Duodenal mucosa (tissue), 2 donors: Measurements from ENCODE around the gene VEPH1.

Experiments used
- H3K27ac ChIP-seq: one replicate; pipeline ENCODE4 v1.7.0; 2013; ENCODE audit warnings: low read depth, low read length
- H3K27me3 ChIP-seq, 2 donors: one replicate each; pipeline ENCODE4 v1.7.0; 2013; ENCODE audit warnings: low read length in 2 of 2, control low read depth in 1 of 2; ENCODE audit not compliant: insufficient read depth in 2 of 2, control insufficient read depth in 1 of 2
- H3K36me3 ChIP-seq, 2 donors: one replicate each; pipeline ENCODE4 v1.7.0; 2013; ENCODE audit warnings: low read length in 2 of 2, control low read depth in 1 of 2; ENCODE audit not compliant: insufficient read depth in 2 of 2, control insufficient read depth in 1 of 2
- H3K4me1 ChIP-seq, 2 donors: one replicate each; pipeline ENCODE4 v1.7.0; 2013; ENCODE audit warnings: low read length in 2 of 2, control low read depth in 1 of 2; ENCODE audit not compliant: insufficient read depth in 2 of 2, control insufficient read depth in 1 of 2
- H3K4me3 ChIP-seq, 2 donors: one replicate each; pipeline ENCODE4 v1.7.0; 2013; ENCODE audit warnings: low read length in 2 of 2, low read depth in 1 of 2
- H3K9ac ChIP-seq, 2 donors: one replicate each; pipeline ENCODE4 v1.7.0; 2013; ENCODE audit warnings: low read length in 2 of 2, low read depth in 1 of 2
- H3K9me3 ChIP-seq, 2 donors: one replicate each; pipeline ENCODE4 v1.7.0; 2013; ENCODE audit warnings: low read length in 2 of 2, control low read depth in 1 of 2; ENCODE audit not compliant: control insufficient read depth in 1 of 2

VEPH1 gene

DNA sequence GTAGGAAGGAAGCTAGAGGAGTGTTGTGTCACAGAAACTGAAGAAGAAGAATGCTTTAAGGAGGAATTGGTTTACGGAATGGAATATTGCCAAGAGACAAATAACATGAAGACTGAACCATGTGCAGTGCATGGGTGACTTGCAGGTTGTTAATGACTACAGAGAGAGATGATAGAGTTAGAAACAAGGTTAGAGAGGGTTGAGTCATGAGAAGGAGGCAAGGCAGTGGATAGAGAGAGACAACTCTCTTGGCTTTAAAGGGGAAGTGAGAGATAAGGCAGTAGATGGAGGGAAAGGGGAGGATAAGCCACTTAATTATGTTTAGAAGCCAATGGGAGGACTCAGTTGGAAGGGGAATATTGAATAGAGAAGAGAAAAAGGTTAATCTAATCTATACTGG lies 224.0 kb downstream of the VEPH1 start:
- H3K9me3 ChIP-seq: no peaks in the 10 kb centered on the region
- no peak overlapping the region for H3K4me3 ChIP-seq
- no peaks in the 10 kb centered on the region for H3K36me3 ChIP-seq
- no peaks in the 10 kb centered on the region for H3K27me3 ChIP-seq
- no peak overlapping the region for H3K9ac ChIP-seq
- H3K4me1 ChIP-seq: no peaks in the 10 kb centered on the region
- H3K27ac ChIP-seq: no peak overlapping the region

DNA sequence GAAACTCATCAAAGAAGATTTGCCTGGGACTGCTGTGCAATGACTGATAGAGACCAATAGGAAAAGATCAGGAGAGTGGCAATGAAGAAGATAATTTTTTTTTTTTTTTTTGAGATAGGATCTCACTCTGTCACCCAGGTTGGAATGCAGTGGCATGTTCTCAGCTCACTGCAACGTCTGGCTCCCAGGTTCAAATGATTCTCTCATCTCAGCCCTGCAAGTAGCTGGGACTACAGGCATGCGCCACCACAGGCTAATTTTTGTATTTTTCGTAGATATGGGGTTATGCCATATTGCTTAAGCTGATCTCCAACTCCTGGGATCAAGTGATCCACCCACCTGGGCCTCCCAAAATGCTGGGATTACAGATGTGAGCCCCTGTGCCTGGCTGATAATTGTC lies 226.4 kb downstream of the VEPH1 start:
- no peaks in the 10 kb centered on the region for H3K36me3 ChIP-seq
- no peak overlapping the region for H3K9ac ChIP-seq
- H3K9me3 ChIP-seq: no peaks in the 10 kb centered on the region
- H3K4me1 ChIP-seq: no peaks in the 10 kb centered on the region
- H3K27ac ChIP-seq: no peak overlapping the region
- H3K4me3 ChIP-seq: no peak overlapping the region
- H3K27me3 ChIP-seq: no peaks in the 10 kb centered on the region

DNA sequence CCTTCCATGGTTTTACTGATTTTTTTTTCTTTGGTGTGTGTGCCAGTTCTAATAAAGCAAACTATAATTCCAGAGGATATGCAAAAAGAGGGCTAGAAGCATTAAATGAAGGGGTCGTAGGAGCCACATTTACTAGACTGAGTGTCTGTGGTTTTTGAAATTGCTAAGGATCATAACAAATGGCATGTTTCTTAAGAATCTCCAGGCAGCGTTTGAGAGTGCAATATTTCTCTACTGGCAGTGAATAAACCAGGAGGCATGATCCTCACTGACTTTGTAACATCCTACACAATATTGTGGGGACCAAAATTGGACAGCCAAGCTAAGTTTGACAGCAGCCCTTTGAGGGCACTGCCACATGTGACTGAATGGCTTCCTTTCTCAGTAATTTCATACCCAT lies 227.4 kb downstream of the VEPH1 start:
- H3K4me3 ChIP-seq: no peak overlapping the region
- H3K27ac ChIP-seq: no peak overlapping the region
- H3K4me1 ChIP-seq: no peaks in the 10 kb centered on the region
- no peaks in the 10 kb centered on the region for H3K36me3 ChIP-seq
- no peaks in the 10 kb centered on the region for H3K9me3 ChIP-seq
- no peaks in the 10 kb centered on the region for H3K27me3 ChIP-seq
- H3K9ac ChIP-seq: no peak overlapping the region

DNA sequence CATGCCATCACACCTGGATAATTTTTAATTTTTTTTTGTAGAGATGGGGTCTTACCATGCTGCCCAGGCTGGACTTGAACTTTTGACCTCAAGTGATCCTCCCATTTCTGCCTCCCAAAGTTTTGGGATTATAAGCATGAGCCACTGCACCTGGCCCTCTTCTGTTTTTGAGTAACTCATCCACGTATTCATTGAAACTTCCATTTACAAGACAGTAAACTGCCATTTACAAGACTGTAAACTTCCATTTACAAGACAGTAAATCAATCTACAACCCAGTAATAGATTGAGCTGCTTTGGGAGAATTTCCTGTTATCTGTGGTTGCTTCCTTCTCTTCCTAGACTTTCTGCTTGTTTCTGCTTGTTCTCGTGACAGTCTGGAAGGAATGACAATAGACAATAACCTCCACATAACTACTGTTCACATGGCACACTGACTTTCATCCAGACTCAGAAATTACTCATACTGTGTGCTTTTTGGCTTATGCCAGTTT lies 228.5 kb downstream of the VEPH1 start:
- Histone ChIP-seq H3K27ac (no peak overlapping the region), H3K9me3 (no peaks in the 10 kb centered on the region), H3K4me3 (no peak overlapping the region), H3K4me1 (no peaks in the 10 kb centered on the region), H3K27me3 (no peaks in the 10 kb centered on the region), H3K9ac (no peak overlapping the region), H3K36me3 (no peaks in the 10 kb centered on the region)

DNA sequence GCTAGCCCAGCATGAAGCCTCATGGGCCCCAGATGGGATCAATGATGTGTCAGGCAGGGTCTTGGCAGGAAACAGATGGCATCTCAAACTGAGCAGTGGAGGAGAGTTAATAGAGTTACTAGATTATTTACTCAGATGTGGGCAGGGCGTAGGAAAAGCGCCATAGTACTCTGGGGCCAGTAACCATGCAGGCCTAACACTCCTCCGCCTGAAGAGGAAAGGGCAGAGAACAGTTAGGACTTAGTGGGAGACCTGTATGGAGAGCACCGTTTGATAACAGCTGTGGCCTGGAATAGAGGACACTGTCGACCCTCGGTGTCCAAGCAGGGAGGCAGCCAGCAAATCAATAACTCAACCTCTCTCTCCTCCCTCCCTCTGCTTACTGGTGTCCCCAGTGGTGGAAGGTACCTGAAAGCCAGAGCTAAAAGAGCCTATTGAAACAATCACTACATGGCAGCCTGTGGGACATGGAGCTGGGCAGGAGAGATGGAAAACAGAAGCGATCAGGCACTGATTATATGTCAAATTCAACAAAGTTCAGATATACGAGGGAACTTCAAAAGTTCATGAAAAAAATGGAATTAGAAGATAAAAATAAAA lies 231.8 kb downstream of the VEPH1 start:
- Histone ChIP-seq H3K27me3 (no peaks in the 10 kb centered on the region), H3K9me3 (no peaks in the 10 kb centered on the region), H3K4me3 (no peak overlapping the region), H3K27ac (no peak overlapping the region), H3K9ac (no peak overlapping the region), H3K36me3 (no peaks in the 10 kb centered on the region), H3K4me1 (no peaks in the 10 kb centered on the region)

DNA sequence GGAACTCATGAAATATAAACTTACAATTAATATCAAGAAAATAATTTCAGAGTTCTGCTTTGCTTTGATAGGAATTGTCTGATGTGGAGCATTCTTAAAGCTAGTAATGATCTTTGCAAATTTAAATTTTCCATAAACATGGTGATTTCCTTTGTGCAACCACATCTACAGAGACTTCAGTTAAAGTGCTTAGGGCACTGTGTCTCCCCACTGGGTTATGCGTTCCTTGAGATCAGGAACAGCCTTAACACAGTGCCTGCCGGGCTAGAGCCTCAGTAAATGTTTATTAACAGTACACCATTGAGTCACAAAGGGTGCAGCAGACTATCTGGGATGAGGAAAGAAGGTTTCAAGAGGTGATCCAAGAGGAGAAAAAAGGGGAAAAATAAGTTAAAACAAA lies 235.2 kb downstream of the VEPH1 start:
- no peak overlapping the region for H3K4me3 ChIP-seq
- no peaks in the 10 kb centered on the region for H3K27me3 ChIP-seq
- no peak overlapping the region for H3K27ac ChIP-seq
- H3K9ac ChIP-seq: no peak overlapping the region
- H3K9me3 ChIP-seq: no peaks in the 10 kb centered on the region
- H3K36me3 ChIP-seq: no peaks in the 10 kb centered on the region
- no peaks in the 10 kb centered on the region for H3K4me1 ChIP-seq

DNA sequence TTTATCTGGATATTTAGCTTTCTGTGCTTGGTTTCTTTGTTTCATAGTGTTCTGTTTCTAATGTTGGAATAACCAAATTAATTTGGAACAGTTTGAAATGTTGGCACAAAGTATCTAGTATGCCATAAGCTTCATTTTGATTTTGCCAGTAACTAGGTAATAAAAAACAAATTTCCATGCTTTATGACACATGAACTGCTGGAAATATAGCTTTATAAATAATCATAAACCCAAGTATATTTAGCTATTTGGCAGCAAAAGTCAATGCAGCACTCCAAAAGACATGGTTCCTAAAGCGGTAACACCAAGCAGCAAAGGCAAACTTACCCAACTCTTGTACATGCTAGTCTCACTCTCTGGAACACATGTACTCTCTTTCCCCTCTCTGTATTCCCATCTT lies 237.3 kb downstream of the VEPH1 start:
- Histone ChIP-seq H3K9me3 (no peaks in the 10 kb centered on the region), H3K36me3 (no peaks in the 10 kb centered on the region), H3K4me3 (no peak overlapping the region), H3K4me1 (no peaks in the 10 kb centered on the region), H3K27me3 (no peaks in the 10 kb centered on the region), H3K9ac (no peak overlapping the region), H3K27ac (no peak overlapping the region)

DNA sequence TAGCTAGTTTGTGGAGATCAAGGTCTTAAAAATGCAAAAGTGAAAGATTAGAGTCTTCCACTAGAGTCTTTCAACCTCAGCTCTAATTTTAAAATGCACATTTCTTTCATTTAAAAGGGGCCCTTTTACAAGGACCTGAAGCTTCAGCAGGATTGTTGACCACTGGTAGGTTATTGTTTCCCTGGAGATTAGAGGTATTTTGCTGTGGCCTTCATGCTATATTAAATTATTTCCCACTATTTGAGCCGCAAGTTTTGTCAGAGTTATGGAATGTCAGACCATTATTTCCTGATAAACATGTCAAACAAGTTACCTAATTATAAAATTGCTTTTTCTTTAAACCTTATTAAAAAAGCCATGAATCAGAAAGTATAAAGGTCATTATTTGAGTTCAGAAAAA lies 240.2 kb downstream of the VEPH1 start:
- Histone ChIP-seq H3K27ac (no peak overlapping the region), H3K27me3 (no peaks in the 10 kb centered on the region), H3K36me3 (no peaks in the 10 kb centered on the region), H3K4me3 (no peak overlapping the region), H3K9ac (no peak overlapping the region), H3K4me1 (no peaks in the 10 kb centered on the region), H3K9me3 (no peaks in the 10 kb centered on the region)

DNA sequence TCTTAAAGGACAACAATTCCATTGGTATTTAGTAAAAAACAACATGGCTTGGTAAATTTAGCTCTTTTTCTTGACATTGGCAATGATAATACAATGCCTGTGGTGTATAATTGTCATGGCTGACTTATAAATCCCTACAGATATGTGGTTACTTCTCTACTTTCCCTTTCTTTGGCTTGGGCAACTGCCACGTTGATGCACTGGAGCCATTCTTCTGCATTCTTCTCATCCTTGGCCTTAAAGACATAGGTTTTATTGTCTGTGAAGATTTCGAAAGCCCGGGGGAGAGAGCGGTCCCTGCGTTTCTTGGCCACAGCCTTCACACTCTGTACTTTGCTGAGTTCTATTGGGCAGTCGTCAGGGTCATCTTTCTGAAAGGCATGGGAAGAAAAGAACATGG lies 242.2 kb downstream of the VEPH1 start:
- Histone ChIP-seq H3K36me3 (no peaks in the 10 kb centered on the region), H3K27me3 (no peaks in the 10 kb centered on the region), H3K4me3 (no peak overlapping the region), H3K9ac (no peak overlapping the region), H3K9me3 (no peaks in the 10 kb centered on the region), H3K27ac (no peak overlapping the region), H3K4me1 (no peaks in the 10 kb centered on the region)

DNA sequence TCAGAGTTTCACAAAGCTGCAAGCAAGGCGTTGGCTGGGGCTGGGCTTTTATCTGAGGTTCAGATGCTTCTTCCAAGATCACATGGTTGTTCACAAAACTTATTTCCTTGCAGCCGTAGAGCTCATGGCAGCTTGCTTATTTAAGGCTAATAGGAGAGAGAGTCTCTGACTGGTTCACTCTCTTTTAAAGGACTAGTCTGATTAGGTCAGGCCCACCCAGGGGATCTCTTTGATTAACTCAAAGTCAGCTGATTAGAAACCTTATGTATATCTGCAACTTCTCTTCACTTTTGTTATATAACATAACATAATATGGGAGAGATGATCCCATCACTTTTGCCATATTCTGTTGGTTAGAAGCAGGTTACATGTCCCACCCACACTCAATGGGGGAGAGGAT lies 243.4 kb downstream of the VEPH1 start:
- Histone ChIP-seq H3K9ac (no peak overlapping the region), H3K4me1 (no peaks in the 10 kb centered on the region), H3K4me3 (no peak overlapping the region), H3K9me3 (no peaks in the 10 kb centered on the region), H3K27me3 (no peaks in the 10 kb centered on the region), H3K36me3 (no peaks in the 10 kb centered on the region), H3K27ac (no peak overlapping the region)

DNA sequence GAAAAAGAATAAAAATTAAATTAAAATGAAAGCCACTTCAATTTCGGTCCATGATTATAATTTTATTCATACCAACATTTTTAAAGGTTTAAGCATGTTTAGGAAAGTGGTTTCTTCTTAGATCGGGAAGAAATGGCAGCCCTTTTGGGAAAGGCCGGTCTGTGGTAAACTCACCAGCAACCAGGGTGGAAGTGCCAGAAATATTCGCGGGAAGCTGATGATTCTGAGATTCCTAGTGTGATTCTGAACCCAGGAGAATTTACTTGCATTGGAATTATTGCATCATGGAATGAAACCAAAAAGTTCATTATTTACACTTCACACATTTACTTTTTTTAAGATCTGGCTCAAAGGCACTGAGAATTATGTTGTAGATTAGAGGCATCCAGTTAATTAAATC lies 246.1 kb downstream of the VEPH1 start:
- no peak overlapping the region for H3K27ac ChIP-seq
- no peak overlapping the region for H3K4me3 ChIP-seq
- H3K27me3 ChIP-seq: no peaks in the 10 kb centered on the region
- no peaks in the 10 kb centered on the region for H3K36me3 ChIP-seq
- no peaks in the 10 kb centered on the region for H3K9me3 ChIP-seq
- no peak overlapping the region for H3K9ac ChIP-seq
- no peaks in the 10 kb centered on the region for H3K4me1 ChIP-seq
